SJSA1 (cell line): Measurements from ENCODE around the gene DEXI. TPM values are rescaled to one million over a fixed set of nuclear protein-coding genes. Genes with fewer than 3 reads are reported as not detected.

Source experiments
- DNase-seq, 2 experiments: peaks; one replicate each; pipeline ENCODE4 v3.0.0-alpha.2; 2015 to 2020; ENCODE audit warnings: low spot score in 2 of 2, low read depth in 1 of 2
- H3K27ac ChIP-seq: fragments of 250-450 bp; sonication (Bioruptor Pico); 2 replicates; pipeline ENCODE4 v1.5.1; 2020; ENCODE audit warnings: mild to moderate bottlenecking, moderate library complexity
- H3K27me3 ChIP-seq: fragments of 250-450 bp; sonication (Bioruptor Pico); replicated peaks from 2 replicates; pipeline ENCODE4 v1.5.1; 2020; ENCODE audit warnings: mild to moderate bottlenecking, moderate library complexity
- H3K36me3 ChIP-seq: fragments of 250-450 bp; sonication (Bioruptor Pico); 2 replicates; pipeline ENCODE4 v1.5.1; 2020; ENCODE audit warnings: mild to moderate bottlenecking
- H3K4me1 ChIP-seq: fragments of 250-450 bp; sonication (Bioruptor Pico); replicated peaks from 2 replicates; pipeline ENCODE4 v1.6.1; 2021; ENCODE audit warnings: mild to moderate bottlenecking
- H3K4me3 ChIP-seq: fragments of 250-450 bp; sonication (Bioruptor Pico); 2 replicates; pipeline ENCODE4 v1.5.1; 2020; ENCODE audit warnings: mild to moderate bottlenecking
- H3K9me3 ChIP-seq: fragments of 250-450 bp; sonication (Bioruptor Pico); replicated peaks from 2 replicates; pipeline ENCODE4 v1.5.1; 2020; ENCODE audit warnings: mild to moderate bottlenecking
- total RNA-seq: library from RNA; depleted of rRNA; stranded (reverse); fragments of >200 nt; shearing (Covaris generic); gene quantifications from 2 replicates; pipeline ENCODE4 v1.2.3, GENCODE V29; 2014

Gene DEXI
- total RNA-seq, 1 experiment from 2014 or later = 43.5 TPM

- DNase-seq = no peak
- Histone ChIP-seq H3K36me3 (peaks cover 11% of the 10 kb centered on the region), H3K9me3 (no peaks in the 10 kb centered on the region), H3K4me3 (no peak overlapping the region), H3K4me1 (no peaks in the 10 kb centered on the region), H3K27me3 (no peaks in the 10 kb centered on the region), H3K27ac (no peak overlapping the region)
These were observed 19.7 kb downstream of the DEXI start for GRCh38 chr16:10922328-10923145.

GRCh38 chr16:10921536-10922327, 20.5 kb downstream of the DEXI start:
- Histone ChIP-seq H3K4me1 (no peaks in the 10 kb centered on the region), H3K4me3 (no peak overlapping the region), H3K27me3 (no peaks in the 10 kb centered on the region), H3K27ac (no peak overlapping the region), H3K36me3 (peaks cover 3% of the 10 kb centered on the region; the same call in 1 of the 2 replicates), H3K9me3 (no peaks in the 10 kb centered on the region)
- DNase-seq = no peak

GRCh38 chr16:10920726-10921427, 21.4 kb downstream of the DEXI start:
- Histone ChIP-seq H3K27me3 (no peaks in the 10 kb centered on the region), H3K36me3 (no peaks in the 10 kb centered on the region), H3K9me3 (no peaks in the 10 kb centered on the region), H3K4me3 (no peak overlapping the region), H3K27ac (no peak overlapping the region), H3K4me1 (no peaks in the 10 kb centered on the region)
- DNase-seq = no peak

- Histone ChIP-seq H3K27ac (no peak overlapping the region), H3K4me3 (no peak overlapping the region), H3K4me1 (no peaks in the 10 kb centered on the region), H3K27me3 (no peaks in the 10 kb centered on the region), H3K9me3 (no peaks in the 10 kb centered on the region), H3K36me3 (no peaks in the 10 kb centered on the region)
- DNase-seq = no peak
These were observed 23.3 kb downstream of the DEXI start for GRCh38 chr16:10919003-10919351.

- H3K4me1 ChIP-seq = no peaks in the 10 kb centered on the region
- no peak overlapping the region for H3K4me3 ChIP-seq
- peak; percentile 57 to 90 for DNase-seq
- H3K9me3 ChIP-seq = no peaks in the 10 kb centered on the region
- H3K27ac ChIP-seq = no peak overlapping the region
- no peaks in the 10 kb centered on the region for H3K36me3 ChIP-seq
- H3K27me3 ChIP-seq = no peaks in the 10 kb centered on the region
These were observed 23.8 kb downstream of the DEXI start for GRCh38 chr16:10918294-10919002.

GRCh38 chr16:10916534-10916933, 25.7 kb downstream of the DEXI start:
- Histone ChIP-seq H3K27me3 (no peaks in the 10 kb centered on the region), H3K4me1 (no peaks in the 10 kb centered on the region), H3K9me3 (no peaks in the 10 kb centered on the region), H3K36me3 (no peaks in the 10 kb centered on the region), H3K27ac (no peak overlapping the region), H3K4me3 (no peak overlapping the region)
- DNase-seq = no peak

- Histone ChIP-seq H3K4me3 (no peak overlapping the region), H3K27ac (no peak overlapping the region), H3K27me3 (no peaks in the 10 kb centered on the region), H3K4me1 (no peaks in the 10 kb centered on the region), H3K36me3 (no peaks in the 10 kb centered on the region), H3K9me3 (no peaks in the 10 kb centered on the region)
- no peak for DNase-seq
These were observed 31.0 kb downstream of the DEXI start for GRCh38 chr16:10911267-10911666.

GRCh38 chr16:10907757-10908045, 34.6 kb downstream of the DEXI start:
- H3K27me3 ChIP-seq = no peaks in the 10 kb centered on the region
- H3K9me3 ChIP-seq = no peaks in the 10 kb centered on the region
- H3K36me3 ChIP-seq = no peaks in the 10 kb centered on the region
- no peak overlapping the region for H3K4me3 ChIP-seq
- no peaks in the 10 kb centered on the region for H3K4me1 ChIP-seq
- no peak for DNase-seq
- no peak overlapping the region for H3K27ac ChIP-seq

- Histone ChIP-seq H3K4me1 (no peaks in the 10 kb centered on the region), H3K27me3 (no peaks in the 10 kb centered on the region), H3K9me3 (no peaks in the 10 kb centered on the region), H3K4me3 (no peak overlapping the region), H3K27ac (no peak overlapping the region), H3K36me3 (no peaks in the 10 kb centered on the region)
- no peak for DNase-seq
These were observed 35.1 kb downstream of the DEXI start for GRCh38 chr16:10906914-10907756.

GRCh38 chr16:10906482-10906881, 35.8 kb downstream of the DEXI start:
- Histone ChIP-seq H3K4me3 (no peak overlapping the region), H3K9me3 (no peaks in the 10 kb centered on the region), H3K27me3 (no peaks in the 10 kb centered on the region), H3K36me3 (no peaks in the 10 kb centered on the region), H3K27ac (no peak overlapping the region), H3K4me1 (no peaks in the 10 kb centered on the region)
- DNase-seq = no peak

GRCh38 chr16:10902999-10903398, 39.3 kb downstream of the DEXI start:
- Histone ChIP-seq H3K4me3 (no peak overlapping the region), H3K27me3 (no peaks in the 10 kb centered on the region; the same call in 1 of the 2 replicates), H3K27ac (no peak overlapping the region), H3K9me3 (no peaks in the 10 kb centered on the region), H3K4me1 (no peaks in the 10 kb centered on the region), H3K36me3 (no peaks in the 10 kb centered on the region)
- DNase-seq = no peak

- Histone ChIP-seq H3K4me3 (no peak overlapping the region), H3K36me3 (no peaks in the 10 kb centered on the region), H3K27me3 (peaks cover 3% of the 10 kb centered on the region), H3K4me1 (no peaks in the 10 kb centered on the region), H3K27ac (no peak overlapping the region), H3K9me3 (no peaks in the 10 kb centered on the region)
- DNase-seq = no peak
These were observed 45.1 kb downstream of the DEXI start for GRCh38 chr16:10897134-10897533.

- Histone ChIP-seq H3K27me3 (peaks cover 3% of the 10 kb centered on the region), H3K4me1 (no peaks in the 10 kb centered on the region), H3K27ac (no peak overlapping the region), H3K4me3 (no peak overlapping the region), H3K36me3 (no peaks in the 10 kb centered on the region), H3K9me3 (no peaks in the 10 kb centered on the region)
- no peak for DNase-seq
These were observed 45.5 kb downstream of the DEXI start for GRCh38 chr16:10896723-10897122.
